Neural cell (in vitro differentiated cells): ENCODE measurements around the gene MEGF6. TPM values are rescaled to one million over a fixed set of nuclear protein-coding genes. Genes with fewer than 3 reads are reported as not detected.

ENCODE experiments used
- H2AFZ ChIP-seq: fragments of 200-600, 300-800 bp; sonication (generic), shearing (Covaris generic); 2 replicates; pipeline ENCODE4 v1.6.0; 2014; ENCODE audit warnings: low read depth, mild to moderate bottlenecking, antibody characterized with exemption, low read length, moderate library complexity
- H3F3A ChIP-seq: fragments of 200-600 bp; shearing (Covaris generic); 2 replicates; pipeline ENCODE4 v1.6.1; 2016; ENCODE audit warnings: mild to moderate bottlenecking, moderate library complexity, mixed read lengths, antibody characterized with exemption, low read length; ENCODE audit not compliant: insufficient read depth, poor library complexity, severe bottlenecking
- H3K27ac ChIP-seq: fragments of 200-600, 300-800 bp; sonication (generic), shearing (Covaris generic); 2 replicates; pipeline ENCODE4 v1.5.1; 2014; ENCODE audit warnings: mild to moderate bottlenecking, low read length, moderate library complexity
- H3K27me3 ChIP-seq: fragments of 300-800, 200-600 bp; sonication (generic), shearing (Covaris generic); 2 replicates; pipeline ENCODE4 v1.6.0; 2014; ENCODE audit warnings: mild to moderate bottlenecking, low read depth, low read length, moderate library complexity; ENCODE audit not compliant: insufficient read depth
- H3K36me3 ChIP-seq: fragments of 300-800, 200-600 bp; sonication (generic), shearing (Covaris generic); 2 replicates; pipeline ENCODE4 v1.5.1; 2014; ENCODE audit warnings: mild to moderate bottlenecking, antibody characterized with exemption, low read length, moderate library complexity; ENCODE audit not compliant: insufficient read depth
- H3K4me2 ChIP-seq: fragments of 300-800, 200-600 bp; sonication (generic), shearing (Covaris generic); 2 replicates; pipeline ENCODE4 v1.6.0; 2014; ENCODE audit warnings: mild to moderate bottlenecking, low read length
- H3K4me3 ChIP-seq: fragments of 300-800, 200-600 bp; sonication (generic), shearing (Covaris generic); 2 replicates; pipeline ENCODE4 v1.5.1; 2014; ENCODE audit warnings: mild to moderate bottlenecking, low read length, moderate library complexity
- H3K79me2 ChIP-seq: fragments of 200-600 bp; shearing (Covaris generic); replicated peaks from 2 replicates; pipeline ENCODE4 v1.6.0; 2014; ENCODE audit warnings: mild to moderate bottlenecking, low read length, moderate library complexity; ENCODE audit not compliant: insufficient read depth
- H3K9ac ChIP-seq: fragments of 300-800, 200-600 bp; sonication (generic), shearing (Covaris generic); 2 replicates; pipeline ENCODE4 v1.6.1; 2016; ENCODE audit warnings: mild to moderate bottlenecking, low read length, mixed read lengths
- H3K9me2 ChIP-seq: fragments of 200-600 bp; shearing (Covaris generic); 2 replicates; pipeline ENCODE4 v1.6.1; 2016; ENCODE audit warnings: mild to moderate bottlenecking, low read length, mixed read lengths; ENCODE audit not compliant: insufficient read depth
- H3K9me3 ChIP-seq: fragments of 200-600, 300-800 bp; sonication (generic), shearing (Covaris generic); 2 replicates; pipeline ENCODE4 v1.6.1; 2016; ENCODE audit warnings: mild to moderate bottlenecking, mixed run types, low read length, moderate library complexity, mixed read lengths
- H4K20me1 ChIP-seq: fragments of 200-600 bp; shearing (Covaris generic); 2 replicates; pipeline ENCODE4 v1.6.1; 2016; ENCODE audit warnings: mild to moderate bottlenecking, mixed run types; ENCODE audit not compliant: insufficient read depth
- CTCF ChIP-seq: fragments of 450-650 bp; IDR thresholded peaks from 2 replicates; pipeline ENCODE4 v1.5.1; 2014; ENCODE audit warnings: antibody characterized with exemption, mild to moderate bottlenecking, moderate library complexity; ENCODE audit not compliant: poor library complexity, severe bottlenecking
- EP300 ChIP-seq: fragments of 450-650 bp; conservative IDR thresholded peaks from 2 replicates; pipeline ENCODE4 v1.6.1; 2014; ENCODE audit warnings: antibody characterized with exemption, mild to moderate bottlenecking, moderate library complexity; ENCODE audit not compliant: poor library complexity, severe bottlenecking
- EZH2 ChIP-seq: fragments of 200-600, 300-800 bp; shearing (Covaris generic), sonication (generic); IDR thresholded peaks from 2 replicates; pipeline ENCODE4 v1.6.1; 2014; ENCODE audit warnings: antibody characterized with exemption, low read length, borderline replicate concordance, mild to moderate bottlenecking; ENCODE audit not compliant: insufficient read depth, poor library complexity, severe bottlenecking
- MXI1 ChIP-seq: fragments of 450-650 bp; conservative IDR thresholded peaks from 2 replicates; pipeline ENCODE4 v1.6.1; 2014; ENCODE audit warnings: antibody characterized with exemption, mild to moderate bottlenecking; ENCODE audit not compliant: poor library complexity, severe bottlenecking
- POLR2AphosphoS5 ChIP-seq: IDR thresholded peaks from 2 replicates; pipeline ENCODE4 v1.6.1; 2012
- RAD21 ChIP-seq: fragments of 450-650 bp; conservative IDR thresholded peaks from 2 replicates; pipeline ENCODE4 v1.6.1; 2014; ENCODE audit warnings: antibody characterized with exemption, mild to moderate bottlenecking, moderate library complexity
- REST ChIP-seq: IDR thresholded peaks from 2 replicates; pipeline ENCODE4 v1.6.1; 2012; ENCODE audit warnings: borderline replicate concordance
- SMC3 ChIP-seq: fragments of 450-650 bp; conservative IDR thresholded peaks from 2 replicates; pipeline ENCODE4 v1.6.1; 2014; ENCODE audit warnings: antibody characterized with exemption, mild to moderate bottlenecking, moderate library complexity; ENCODE audit not compliant: poor library complexity
- TAF1 ChIP-seq: IDR thresholded peaks from 2 replicates; pipeline ENCODE4 v1.6.1; 2012; ENCODE audit warnings: low read depth
- polyA plus RNA-seq: library from polyadenylated mRNA; depleted of rRNA; stranded (reverse); fragments of >200 nt; gene quantifications from 2 replicates; pipeline ENCODE4 v1.2.3, GENCODE V29; 2014

Gene MEGF6
- polyA plus RNA-seq, 1 donor from 2014 or later: 6.0 TPM

- Histone ChIP-seq H3K4me3 (no peak overlapping the region), H3K9me2 (no peaks in the 10 kb centered on the region), H2AFZ (no peak overlapping the region), H3K79me2 (no peaks in the 10 kb centered on the region), H3K9ac (no peak overlapping the region), H3K36me3 (no peaks in the 10 kb centered on the region), H4K20me1 (no peaks in the 10 kb centered on the region), H3K27ac (no peak overlapping the region), H3K4me2 (no peak overlapping the region), H3F3A (no peaks in the 10 kb centered on the region), H3K27me3 (no peaks in the 10 kb centered on the region), H3K9me3 (no peaks in the 10 kb centered on the region)
- TF ChIP-seq MXI1 (no peak), POLR2AphosphoS5 (no peak), REST (no peak), TAF1 (no peak), EZH2 (no peak), EP300 (no peak), RAD21 (no peak), CTCF (no peak), SMC3 (no peak)
Measured at GRCh38 chr1:3483380-3483779, 127.9 kb downstream of the MEGF6 start.

- Histone ChIP-seq H2AFZ (no peak overlapping the region), H3K79me2 (no peaks in the 10 kb centered on the region), H3K9ac (no peak overlapping the region), H3K9me3 (no peaks in the 10 kb centered on the region), H3F3A (no peaks in the 10 kb centered on the region), H3K27ac (no peak overlapping the region), H3K9me2 (no peaks in the 10 kb centered on the region), H3K27me3 (no peaks in the 10 kb centered on the region), H3K4me2 (no peak overlapping the region), H4K20me1 (no peaks in the 10 kb centered on the region), H3K4me3 (no peak overlapping the region), H3K36me3 (no peaks in the 10 kb centered on the region)
- TF ChIP-seq POLR2AphosphoS5: no peak
- TF ChIP-seq TAF1: no peak
- TF ChIP-seq EP300: no peak
- TF ChIP-seq MXI1: no peak
- TF ChIP-seq REST: no peak
- no peak for TF ChIP-seq RAD21
- no peak for TF ChIP-seq EZH2
Measured at GRCh38 chr1:3482378-3482849, 128.9 kb downstream of the MEGF6 start.
